Spleen (tissue), 11 donors: ENCODE measurements around the gene PXMP2. TPM values are rescaled to one million over a fixed set of nuclear protein-coding genes. Genes with fewer than 3 reads are reported as not detected.
"Not testable (repeated sequence)": the region's sequence is repeated elsewhere in the genome, so short reads cannot be mapped to it uniquely, and the experiment has no call there.

Experiments
- DNase-seq: peaks from one replicate; pipeline ENCODE4 v3.0.0-alpha.2; 2020
- H3K27ac ChIP-seq, 8 donors: fragments of 200-600 bp; sonication (generic) in 7 of 8; 1 replicate in 4 of 8; 2 replicates in 4 of 8; pipeline versions ENCODE4 v1.5.0 to v1.8.0; 2016 to 2021; ENCODE audit warnings: inconsistent platforms in 4 of 8, mild to moderate bottlenecking in 4 of 8, moderate library complexity in 1 of 8
- H3K27me3 ChIP-seq, 7 donors: fragments of 200-600 bp; sonication (generic) in 6 of 7; replicated peaks in 1 of 7; 1 replicate in 4 of 7; 2 replicates in 3 of 7; pipeline versions ENCODE4 v1.5.0 to v1.8.0; 2016 to 2021; ENCODE audit warnings: inconsistent platforms in 3 of 7, mild to moderate bottlenecking in 1 of 7
- H3K36me3 ChIP-seq, 6 donors: fragments of 200-600 bp; sonication (generic) in 5 of 6; 1 replicate in 4 of 6; 2 replicates in 2 of 6; pipeline versions ENCODE4 v1.5.0 to v1.8.0; 2016 to 2021; ENCODE audit warnings: inconsistent platforms in 2 of 6
- H3K4me1 ChIP-seq, 6 donors: fragments of 200-600 bp; sonication (generic) in 5 of 6; 1 replicate in 3 of 6; 2 replicates in 3 of 6; pipeline versions ENCODE4 v1.5.0 to v1.8.0; 2016 to 2021; ENCODE audit warnings: inconsistent platforms in 3 of 6
- H3K4me3 ChIP-seq, 8 donors: fragments of 200-600 bp; sonication (generic) in 7 of 8; 1 replicate in 4 of 8; 2 replicates in 4 of 8; pipeline versions ENCODE4 v1.5.0 to v1.8.0; 2016 to 2021; ENCODE audit warnings: inconsistent platforms in 4 of 8, mild to moderate bottlenecking in 4 of 8, moderate library complexity in 2 of 8
- H3K9me3 ChIP-seq, 8 donors: fragments of 200-600 bp; sonication (generic) in 7 of 8; 1 replicate in 4 of 8; 2 replicates in 4 of 8; pipeline versions ENCODE4 v1.5.0 to v1.8.0; 2016 to 2021; ENCODE audit warnings: inconsistent platforms in 4 of 8
- POLR2A ChIP-seq, 3 donors: fragments of 450-650 bp; IDR thresholded peaks; one replicate each; pipeline ENCODE4 v1.5.1; 2017; ENCODE audit warnings: antibody characterized with exemption in 3 of 3, mild to moderate bottlenecking in 1 of 3
- POLR2AphosphoS5 ChIP-seq, 3 donors: sonication (generic); formaldehyde crosslinking; IDR thresholded peaks; one replicate each; pipeline ENCODE4 v1.5.1; 2017; ENCODE audit warnings: antibody characterized with exemption in 3 of 3
- WGBS, 5 donors: extraction: QIAGEN DNeasy Blood & Tissue Kit in 3 of 5; methylation state at CpG; one replicate each; pipeline versions ENCODE4 v1.1.5 to v1.1.7; 2013 to 2018; 5-methylcytosine and 5-hydroxymethylcytosine counted together
- intact Hi-C: fragments of 100-400 bp; cut with DNase I; formaldehyde crosslinking; loops from one replicate; pipeline ENCODE4 v1.15.0; 2023; ENCODE audit warnings: low total_unique reads
- polyA plus RNA-seq, 3 donors: library from polyadenylated mRNA; stranded (reverse); fragments of 200-250 nt; gene quantifications; one replicate each; pipeline ENCODE4 v1.2.1, GENCODE V29; 2013
- small RNA-seq, 4 donors: library from RNA; depleted of rRNA; stranded (forward); fragments of <200 nt; gene quantifications; one replicate each; pipeline ENCODE3, GENCODE V24; 2016
- total RNA-seq, 7 donors: library from RNA; depleted of rRNA in 3 of 7; stranded (reverse); fragments of >200 nt in 3 of 7; fragmentation: NEBNext Ultra II Directional in 4 of 7; extraction: Animal tissue kit (Norgen Biotek cat#: 25700) in 4 of 7; gene quantifications; one replicate each; pipeline versions ENCODE4 v1.1.0 to v1.2.1, GENCODE V29; 2016 to 2021
- TF ChIP-seq, protein P1 (sequence below), 11 experiments: fragments of 200-600 bp in 7 of 11; fragments of 450-650 bp in 4 of 11; sonication (generic) in 4 of 11; IDR thresholded peaks in 8 of 11; conservative IDR thresholded peaks in 3 of 11; 1 replicate in 7 of 11; 2 replicates in 4 of 11; pipeline versions ENCODE4 v1.4.0 to v1.8.0; 2016 to 2021; ENCODE audit warnings: antibody characterized with exemption in 11 of 11, inconsistent platforms in 4 of 11, mild to moderate bottlenecking in 1 of 11
- donor health status: healthy with polysubstance abuse.
- donor health status: DM: no; HTN: no; CAD: no; lungs with moderate emphysema.
- donor health status: DM: no; HTN: no; CAD: no.
- donor health status: Bipolar disorder and iron deficiency.
- donor health status: healthy.
- donor health status: DM: no; HTN: no; CAD: no.
- donor health status: DM: yes; HTN: yes; CAD: no.

The PXMP2 gene
- total and polyA plus RNA-seq, 10 donors = 3.3 to 19.6 (median 9.7) TPM

DNA sequence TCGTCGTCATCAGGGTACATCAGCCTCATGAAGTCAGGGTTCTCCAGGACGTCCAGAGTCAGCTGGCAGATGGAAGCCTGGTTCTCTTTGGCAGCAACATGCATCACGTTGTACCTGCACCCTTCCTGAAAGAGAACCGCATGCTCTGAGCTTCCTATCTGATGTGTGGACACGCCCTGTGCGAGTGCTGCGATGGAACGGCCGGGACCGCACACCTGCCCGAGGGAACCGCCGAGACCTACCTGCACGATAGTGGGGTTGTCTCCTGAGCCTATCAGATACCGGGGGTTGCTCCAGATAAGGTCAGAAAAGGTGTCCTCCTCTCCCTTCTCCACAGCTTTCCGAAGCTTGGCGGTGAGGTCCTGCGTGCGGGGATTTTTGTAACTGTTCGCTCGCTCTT lies 60.5 kb downstream of the PXMP2 start:
- Histone ChIP-seq H3K27me3 (no peaks in the 10 kb centered on the region), H3K27ac (no peak overlapping the region), H3K4me3 (no peak overlapping the region), H3K9me3 (no peaks in the 10 kb centered on the region), H3K36me3 (peaks cover 15 to 100% (median 97%) of the 10 kb centered on the region in 6 donors), H3K4me1 (no peaks in the 10 kb centered on the region)
- 93 to 97% (median 96%) methylated on average over 21 to 22 of the region's 22 CpGs for WGBS, 5 donors
- no peak for DNase-seq
- intact Hi-C loops = no loop called here
- TF ChIP-seq POLR2AphosphoS5 (IDR thresholded peaks at IDR 0.05) (no peak), POLR2A (IDR thresholded peaks at IDR 0.05) (no peak)
- TF ChIP-seq, protein P1, sequence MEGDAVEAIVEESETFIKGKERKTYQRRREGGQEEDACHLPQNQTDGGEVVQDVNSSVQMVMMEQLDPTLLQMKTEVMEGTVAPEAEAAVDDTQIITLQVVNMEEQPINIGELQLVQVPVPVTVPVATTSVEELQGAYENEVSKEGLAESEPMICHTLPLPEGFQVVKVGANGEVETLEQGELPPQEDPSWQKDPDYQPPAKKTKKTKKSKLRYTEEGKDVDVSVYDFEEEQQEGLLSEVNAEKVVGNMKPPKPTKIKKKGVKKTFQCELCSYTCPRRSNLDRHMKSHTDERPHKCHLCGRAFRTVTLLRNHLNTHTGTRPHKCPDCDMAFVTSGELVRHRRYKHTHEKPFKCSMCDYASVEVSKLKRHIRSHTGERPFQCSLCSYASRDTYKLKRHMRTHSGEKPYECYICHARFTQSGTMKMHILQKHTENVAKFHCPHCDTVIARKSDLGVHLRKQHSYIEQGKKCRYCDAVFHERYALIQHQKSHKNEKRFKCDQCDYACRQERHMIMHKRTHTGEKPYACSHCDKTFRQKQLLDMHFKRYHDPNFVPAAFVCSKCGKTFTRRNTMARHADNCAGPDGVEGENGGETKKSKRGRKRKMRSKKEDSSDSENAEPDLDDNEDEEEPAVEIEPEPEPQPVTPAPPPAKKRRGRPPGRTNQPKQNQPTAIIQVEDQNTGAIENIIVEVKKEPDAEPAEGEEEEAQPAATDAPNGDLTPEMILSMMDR (IDR thresholded peaks at IDR 0.05 in 8 of 11, conservative IDR thresholded peaks at IDR 0.05 in 3 of 11) = no peak

DNA sequence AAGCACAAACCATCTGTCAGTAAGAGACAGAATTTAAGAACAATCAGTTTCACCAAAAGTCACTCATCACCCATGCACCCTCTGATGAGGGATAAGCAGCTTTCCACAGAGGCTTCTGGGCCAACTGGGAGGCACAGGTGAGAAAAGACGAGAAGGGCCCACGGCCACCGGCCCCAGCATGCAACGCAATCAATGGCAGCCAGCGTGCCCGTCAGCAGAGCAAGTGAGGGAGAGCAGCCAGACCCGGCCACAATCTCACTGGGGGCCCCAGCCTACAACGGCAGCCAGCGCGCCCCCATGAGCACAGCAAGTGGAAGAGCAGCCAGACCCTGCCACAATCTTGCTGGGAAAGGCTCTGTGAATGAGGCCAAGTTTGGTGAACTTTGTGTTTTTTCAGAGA lies 60.9 kb downstream of the PXMP2 start:
- DNase-seq = no peak
- intact Hi-C loops = no loop called here
- no peaks in the 10 kb centered on the region for H3K27me3 ChIP-seq
- 86 to 96% (median 93%) methylated on average over 5 to 10 of the region's 10 CpGs for WGBS, 5 donors
- no peaks in the 10 kb centered on the region for H3K9me3 ChIP-seq
- TF ChIP-seq, protein P1 (IDR thresholded peaks at IDR 0.05 in 8 of 11, conservative IDR thresholded peaks at IDR 0.05 in 3 of 11) = no peak
- TF ChIP-seq POLR2A (IDR thresholded peaks at IDR 0.05) (no peak), POLR2AphosphoS5 (IDR thresholded peaks at IDR 0.05) (no peak)
- no peaks in the 10 kb centered on the region for H3K4me1 ChIP-seq
- peaks cover 12 to 100% (median 98%) of the 10 kb centered on the region in 6 donors for H3K36me3 ChIP-seq
- H3K27ac ChIP-seq = no peak overlapping the region
- H3K4me3 ChIP-seq = no peak overlapping the region

GRCh38 chr12:132753670-132754069 lies 66.3 kb downstream of the PXMP2 start:
- H3K9me3 ChIP-seq, H3K27ac ChIP-seq, intact Hi-C loops, H3K27me3 ChIP-seq, H3K4me3 ChIP-seq, DNase-seq: not testable (repeated sequence)
- H3K36me3 ChIP-seq = peaks cover 3 to 100% (median 69%) of the 10 kb centered on the region in 6 donors
- peaks cover 0 to 15% (median 4%) of the 10 kb centered on the region in 6 donors for H3K4me1 ChIP-seq
- WGBS, 5 donors = 86 to 94% (median 88%) methylated on average over 7 of the region's 7 CpGs

- TF ChIP-seq POLR2AphosphoS5 (IDR thresholded peaks at IDR 0.05) (no peak), POLR2A (IDR thresholded peaks at IDR 0.05) (no peak)
- TF ChIP-seq, protein P1 (IDR thresholded peaks at IDR 0.05 in 8 of 11, conservative IDR thresholded peaks at IDR 0.05 in 3 of 11) = no peak
- Histone ChIP-seq H3K4me1 (peaks cover 0 to 20% (median 7%) of the 10 kb centered on the region in 6 donors), H3K9me3 (no peaks in the 10 kb centered on the region), H3K27ac (no peak overlapping the region), H3K36me3 (peaks cover 3 to 100% (median 62%) of the 10 kb centered on the region in 6 donors), H3K4me3 (no peak overlapping the region), H3K27me3 (no peaks in the 10 kb centered on the region)
- WGBS, 5 donors = 60 to 84% (median 79%) methylated on average over 14 of the region's 14 CpGs
- DNase-seq = no peak
- intact Hi-C loops = no loop called here
Observed at GRCh38 chr12:132754160-132754932, 67.0 kb downstream of the PXMP2 start.

Small RNA genes lying within 50 kb of the gene (small RNA-seq; reads per million reads assigned to genes)
- 0 to 0.07 (median 0.03) reads per million in 4 donors for gene RNA5SP379

Other genes with a start within 250 kb of the PXMP2 start
- gene FBRSL1, start 197.4 kb upstream of the PXMP2 start, total RNA-seq = 100 to 1,000 TPM in 1 of 7 donors, 10 to 100 TPM in 6; 28.3 to 161 (median 60.4) TPM
- gene FBRSL1, start 197.4 kb upstream of the PXMP2 start, polyA plus RNA-seq = 10 to 100 TPM; 14.3 to 40.3 (median 22.3) TPM
- gene LRCOL1, start 77.0 kb upstream of the PXMP2 start, total RNA-seq = 1 to 10 TPM in 1 of 7 donors, under 1 TPM in 4, not detected in 2; 0.54 to 4.1 (median 0.83) TPM
- 1 to 10 TPM; 2.0 to 4.0 (median 3.8) TPM for gene LRCOL1, start 77.0 kb upstream of the PXMP2 start, polyA plus RNA-seq
- 1 to 10 TPM in 5 of 7 donors, under 1 TPM in 2; 0.77 to 3.0 (median 1.7) TPM for gene P2RX2, start 68.8 kb upstream of the PXMP2 start, total RNA-seq
- 1 to 10 TPM; 2.8 to 4.5 (median 2.9) TPM for gene P2RX2, start 68.8 kb upstream of the PXMP2 start, polyA plus RNA-seq
- gene POLE, start 245 bp upstream of the PXMP2 start, total RNA-seq = 100 to 1,000 TPM in 3 of 7 donors, 10 to 100 TPM in 4; 70.1 to 122 (median 99.6) TPM
- 10 to 100 TPM; 18.1 to 37.6 (median 30.4) TPM for gene POLE, start 245 bp upstream of the PXMP2 start, polyA plus RNA-seq
- 10 to 100 TPM; 19.4 to 28.8 (median 21.7) TPM for gene PGAM5, start 23.3 kb downstream of the PXMP2 start, total RNA-seq
- gene PGAM5, start 23.3 kb downstream of the PXMP2 start, polyA plus RNA-seq = 10 to 100 TPM in 2 of 3 donors, 1 to 10 TPM in 1; 8.2 to 24.0 (median 14.1) TPM
- gene ANKLE2, start 74.2 kb downstream of the PXMP2 start, total RNA-seq = 10 to 100 TPM; 60.4 to 86.5 (median 82.3) TPM
- 10 to 100 TPM; 25.7 to 48.5 (median 40.4) TPM for gene ANKLE2, start 74.2 kb downstream of the PXMP2 start, polyA plus RNA-seq
- gene GOLGA3, start 141.3 kb downstream of the PXMP2 start, total RNA-seq = 10 to 100 TPM; 51.3 to 80.9 (median 56.1) TPM
- gene GOLGA3, start 141.3 kb downstream of the PXMP2 start, polyA plus RNA-seq = 10 to 100 TPM in 1 of 3 donors, 1 to 10 TPM in 2; 6.8 to 18.7 (median 7.8) TPM
- gene CHFR, start 200.0 kb downstream of the PXMP2 start, total RNA-seq = 10 to 100 TPM; 60.4 to 87.2 (median 68.1) TPM
- gene CHFR, start 200.0 kb downstream of the PXMP2 start, polyA plus RNA-seq = 10 to 100 TPM; 26.7 to 46.1 (median 41.8) TPM